SU-DHL-6 (cell line): ENCODE measurements around the gene RGS7.

ENCODE experiments used
- EZH2phosphoT487 ChIP-seq: fragments of 200-600 bp; sonication (generic), shearing (Covaris generic); conservative IDR thresholded peaks from 2 replicates; pipeline ENCODE4 v1.6.1; 2018; ENCODE audit warnings: mild to moderate bottlenecking, antibody characterized with exemption, low read length, moderate library complexity, mixed read lengths
- TF ChIP-seq, protein P1 (sequence below): fragments of 200-600 bp; sonication (generic); IDR thresholded peaks from one replicate; pipeline ENCODE4 v1.5.1; 2017; ENCODE audit warnings: antibody characterized with exemption, mild to moderate bottlenecking, low read length, moderate library complexity; ENCODE audit not compliant: insufficient read depth, poor library complexity, severe bottlenecking

DNA sequence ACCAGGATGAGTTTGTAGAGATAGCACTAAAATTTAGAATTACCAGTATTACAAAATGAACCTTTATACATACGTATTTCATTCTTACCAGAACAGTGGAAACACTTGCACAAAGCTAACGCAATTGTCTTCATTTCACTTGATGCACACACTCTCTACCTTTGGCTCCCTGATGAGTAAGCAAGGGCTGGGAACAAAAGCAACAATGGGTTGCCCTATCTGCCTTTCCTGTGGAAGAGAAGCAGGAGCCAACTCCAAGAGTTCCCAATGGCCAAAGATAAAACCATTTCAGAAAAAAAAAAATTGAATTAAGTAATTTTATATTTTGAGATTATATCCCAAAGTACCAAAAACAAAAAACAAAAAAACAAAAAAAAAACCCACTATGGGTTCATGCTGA is 401.0 kb downstream of the RGS7 start:
- TF ChIP-seq, protein P1, sequence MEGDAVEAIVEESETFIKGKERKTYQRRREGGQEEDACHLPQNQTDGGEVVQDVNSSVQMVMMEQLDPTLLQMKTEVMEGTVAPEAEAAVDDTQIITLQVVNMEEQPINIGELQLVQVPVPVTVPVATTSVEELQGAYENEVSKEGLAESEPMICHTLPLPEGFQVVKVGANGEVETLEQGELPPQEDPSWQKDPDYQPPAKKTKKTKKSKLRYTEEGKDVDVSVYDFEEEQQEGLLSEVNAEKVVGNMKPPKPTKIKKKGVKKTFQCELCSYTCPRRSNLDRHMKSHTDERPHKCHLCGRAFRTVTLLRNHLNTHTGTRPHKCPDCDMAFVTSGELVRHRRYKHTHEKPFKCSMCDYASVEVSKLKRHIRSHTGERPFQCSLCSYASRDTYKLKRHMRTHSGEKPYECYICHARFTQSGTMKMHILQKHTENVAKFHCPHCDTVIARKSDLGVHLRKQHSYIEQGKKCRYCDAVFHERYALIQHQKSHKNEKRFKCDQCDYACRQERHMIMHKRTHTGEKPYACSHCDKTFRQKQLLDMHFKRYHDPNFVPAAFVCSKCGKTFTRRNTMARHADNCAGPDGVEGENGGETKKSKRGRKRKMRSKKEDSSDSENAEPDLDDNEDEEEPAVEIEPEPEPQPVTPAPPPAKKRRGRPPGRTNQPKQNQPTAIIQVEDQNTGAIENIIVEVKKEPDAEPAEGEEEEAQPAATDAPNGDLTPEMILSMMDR, result no peak
- TF ChIP-seq EZH2phosphoT487, result no peak
